ENCODE data around the gene MAP6D1.

The MAP6D1 gene

GRCh38 chr3:183826448-183827250, 1.3 kb upstream of the MAP6D1 start:
- Histone ChIP-seq H3K27ac (peak overlapping the region in 1 of 21 experiments; percentile 41), H3K4me3 (no peak overlapping the region)

- Histone ChIP-seq H3K27ac (peak overlapping the region in 11 of 21 experiments; percentile 2 to 77 (median 60)), H3K4me3 (peak overlapping the region; percentile 48 to 75 (median 62))
Measured at GRCh38 chr3:183824761-183825455, 469 bp downstream of the MAP6D1 start.

- Histone ChIP-seq H3K27ac (no peak overlapping the region), H3K4me3 (peak overlapping the region in 2 of 7 experiments; percentile 62 to 75)
Measured at GRCh38 chr3:183823963-183824362, 1.4 kb downstream of the MAP6D1 start.

DNA sequence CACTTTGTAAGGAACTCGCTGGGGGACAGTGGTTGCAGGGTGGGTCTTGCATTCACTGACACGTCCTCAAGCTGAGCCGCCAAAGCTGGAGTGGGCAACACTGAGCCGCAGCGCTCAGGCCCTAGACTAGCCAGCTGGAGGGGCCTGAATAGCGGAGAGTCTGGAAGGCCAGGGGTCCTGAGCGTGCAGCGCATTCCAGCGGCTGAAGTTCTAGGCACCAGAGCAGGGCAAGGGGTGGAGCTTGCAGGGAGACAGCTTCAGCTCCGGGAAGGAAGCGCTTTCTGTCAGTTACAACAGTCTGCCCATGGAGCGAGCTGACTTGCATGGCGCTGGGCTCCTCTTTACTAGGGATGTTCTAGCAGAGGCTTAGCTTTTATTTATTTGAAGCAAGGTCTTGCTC, 2.7 kb downstream of the MAP6D1 start:
- Histone ChIP-seq H3K27ac (no peak overlapping the region), H3K4me3 (no peak overlapping the region)

GRCh38 chr3:183819831-183820230, 5.5 kb downstream of the MAP6D1 start:
- Histone ChIP-seq H3K27ac (no peak overlapping the region), H3K4me3 (no peak overlapping the region)

DNA sequence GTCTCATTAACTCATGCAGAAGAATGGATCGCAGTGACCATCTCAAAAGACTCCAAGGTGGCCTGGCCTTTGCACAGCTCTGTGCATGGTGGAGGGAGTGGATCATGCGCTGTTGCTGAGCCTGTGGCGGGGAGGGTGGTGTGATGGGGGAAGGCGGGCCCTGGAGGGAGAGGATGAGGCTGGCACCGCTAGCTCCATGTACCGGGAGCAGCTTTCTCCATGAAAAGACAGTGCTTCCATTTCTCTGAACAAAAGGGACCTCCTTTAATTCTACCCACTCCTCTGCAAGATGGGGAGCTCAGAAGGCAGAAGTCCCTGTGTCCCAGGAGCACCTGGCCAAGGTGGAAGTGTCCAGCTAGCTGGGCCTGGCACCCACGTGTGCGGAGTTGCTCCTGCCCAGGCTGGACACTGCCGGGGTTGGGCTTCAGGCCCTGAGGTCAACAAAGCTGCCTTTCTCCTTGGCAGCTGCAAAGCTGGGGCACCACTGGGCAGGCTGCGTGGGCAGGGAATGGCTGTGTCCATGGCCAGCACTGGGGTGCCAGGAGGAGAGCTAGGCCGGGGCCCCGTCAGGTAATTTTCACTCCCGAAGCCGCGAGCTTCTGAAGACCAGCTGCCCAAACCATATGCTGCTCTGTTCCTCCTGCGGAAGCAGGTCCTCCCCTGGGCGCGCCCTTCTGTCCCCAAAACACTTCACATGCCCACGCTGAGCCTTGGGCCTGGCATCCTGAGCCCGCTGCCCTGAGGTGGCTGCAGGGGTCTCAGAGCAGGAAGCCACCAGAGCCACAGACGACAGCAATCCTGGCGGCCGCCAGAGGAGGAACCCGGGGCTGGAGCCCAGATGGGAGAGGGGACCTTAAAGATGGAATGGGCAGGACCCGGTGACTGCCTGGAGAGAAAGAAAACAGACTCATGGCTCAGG, 6.4 kb downstream of the MAP6D1 start:
- Histone ChIP-seq H3K4me3 (no peak overlapping the region), H3K27ac (no peak overlapping the region)

GRCh38 chr3:183818041-183818620, 7.2 kb downstream of the MAP6D1 start:
- no peak overlapping the region for H3K4me3 ChIP-seq
- no peak overlapping the region for H3K27ac ChIP-seq

DNA sequence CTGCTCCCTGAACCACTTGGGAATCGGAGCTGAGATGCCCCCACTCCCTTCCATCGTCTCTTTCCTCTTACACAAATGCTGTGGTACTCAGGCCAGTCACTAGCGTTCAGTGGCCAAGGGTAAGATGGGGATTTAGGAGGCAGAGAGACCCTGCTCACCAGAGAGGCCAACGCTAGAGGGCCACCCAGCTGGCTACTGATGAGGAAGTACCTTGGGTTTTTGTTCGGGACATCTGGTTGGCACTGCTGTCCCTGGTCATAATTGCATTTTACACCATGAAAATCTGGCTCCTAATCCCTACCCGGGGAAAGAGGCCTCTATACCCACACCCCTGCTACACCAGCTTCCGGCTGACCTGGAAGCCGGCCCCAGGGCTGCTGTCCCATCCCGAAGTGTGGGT, 7.7 kb downstream of the MAP6D1 start:
- H3K27ac ChIP-seq = no peak overlapping the region

GRCh38 chr3:183816681-183817510, 8.5 kb downstream of the MAP6D1 start:
- no peak overlapping the region for H3K27ac ChIP-seq
- no peak overlapping the region for H3K4me3 ChIP-seq

More for the DNA sequence above, 7.7 kb downstream of the MAP6D1 start:
- no peak overlapping the region for H3K4me3 ChIP-seq

GRCh38 chr3:183815951-183816475, 9.4 kb downstream of the MAP6D1 start:
- Histone ChIP-seq H3K4me3 (no peak overlapping the region), H3K27ac (peak overlapping the region in 3 of 21 experiments; percentile 7 to 37 (median 11))

DNA sequence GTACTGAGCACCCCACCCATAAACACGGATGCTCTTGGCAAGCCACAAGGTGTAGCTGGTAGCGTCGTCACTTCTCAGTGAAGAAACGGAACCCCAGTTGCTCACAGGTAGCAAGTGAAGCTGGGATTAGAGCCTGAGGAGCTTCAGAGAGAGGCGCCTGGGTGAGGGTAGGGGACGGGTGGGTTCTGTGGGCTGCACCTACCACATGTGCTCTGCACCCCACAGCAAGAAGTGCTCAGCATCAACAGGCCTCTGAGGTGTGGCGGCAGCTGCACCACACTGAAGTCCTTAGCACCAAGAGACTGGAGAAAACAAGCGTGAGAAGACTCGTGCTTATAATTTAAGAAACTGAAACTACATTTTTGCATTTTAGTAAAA, 9.8 kb downstream of the MAP6D1 start:
- Histone ChIP-seq H3K4me3 (no peak overlapping the region), H3K27ac (peak overlapping the region in 3 of 21 experiments; percentile 7 to 37 (median 11))

DNA sequence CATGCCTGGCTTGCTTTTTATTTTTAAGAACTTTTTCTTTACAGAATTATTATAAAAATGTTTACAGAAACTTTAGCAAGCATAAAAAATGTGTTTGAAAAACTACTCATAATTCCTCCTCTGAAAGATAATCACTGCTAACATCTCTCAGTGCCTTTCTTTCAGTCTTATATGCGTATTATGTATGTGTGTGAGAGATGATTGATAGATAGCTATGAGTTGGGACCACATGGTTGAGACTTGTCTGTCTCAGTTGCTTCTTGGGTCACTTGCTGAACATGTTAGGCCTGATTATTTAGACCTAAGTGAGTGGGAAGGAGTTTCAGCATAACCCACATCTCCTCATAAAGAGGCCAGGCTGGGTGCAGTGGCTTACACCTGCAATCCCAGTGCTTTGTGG, 11.1 kb downstream of the MAP6D1 start:
- Histone ChIP-seq H3K4me3 (no peak overlapping the region), H3K27ac (no peak overlapping the region)

- Histone ChIP-seq H3K4me3 (no peak overlapping the region), H3K27ac (peak overlapping the region in 9 of 21 experiments; percentile 10 to 50 (median 32))
Measured at GRCh38 chr3:183812761-183813445, 12.5 kb downstream of the MAP6D1 start.

- no peak overlapping the region for H3K4me3 ChIP-seq
- no peak overlapping the region for H3K27ac ChIP-seq
Measured at GRCh38 chr3:183811638-183812037, 13.7 kb downstream of the MAP6D1 start.

GRCh38 chr3:183810643-183811594, 14.5 kb downstream of the MAP6D1 start:
- H3K4me3 ChIP-seq = no peak overlapping the region
- H3K27ac ChIP-seq = no peak overlapping the region

- H3K27ac ChIP-seq = no peak overlapping the region
Measured at GRCh38 chr3:183809270-183809669, 16.1 kb downstream of the MAP6D1 start.

DNA sequence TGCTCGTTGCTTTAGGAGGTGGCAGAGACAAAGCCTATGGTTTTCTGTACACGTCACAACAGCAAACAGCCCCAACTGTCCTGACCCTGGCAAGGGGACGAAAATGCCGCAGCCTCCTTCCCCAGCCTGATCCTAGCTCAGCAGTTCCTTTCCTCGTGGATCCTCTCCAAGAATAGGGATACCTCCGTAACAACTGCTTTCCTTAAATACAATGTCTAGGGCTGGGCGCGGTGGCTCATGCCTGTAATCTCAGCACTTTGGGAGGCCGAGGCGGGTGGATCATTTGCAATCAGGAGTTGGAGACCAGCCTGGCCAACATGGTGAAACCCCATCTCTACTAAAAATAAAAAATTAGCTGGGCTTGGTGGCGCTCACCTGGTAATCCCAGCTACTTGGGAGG, 17.0 kb downstream of the MAP6D1 start:
- H3K4me3 ChIP-seq = no peak overlapping the region
- H3K27ac ChIP-seq = no peak overlapping the region

More at GRCh38 chr3:183809270-183809669, 16.1 kb downstream of the MAP6D1 start:
- no peak overlapping the region for H3K4me3 ChIP-seq

All from skin epidermis (tissue), 12 donors.